NCI-H82 (cell line): ENCODE results near the gene ITPR3.

ENCODE experiments used
- DNase-seq: peaks from one replicate; lab custom pipeline; 2025; lab: John Stamatoyannopoulos, UW

Gene ITPR3

DNA sequence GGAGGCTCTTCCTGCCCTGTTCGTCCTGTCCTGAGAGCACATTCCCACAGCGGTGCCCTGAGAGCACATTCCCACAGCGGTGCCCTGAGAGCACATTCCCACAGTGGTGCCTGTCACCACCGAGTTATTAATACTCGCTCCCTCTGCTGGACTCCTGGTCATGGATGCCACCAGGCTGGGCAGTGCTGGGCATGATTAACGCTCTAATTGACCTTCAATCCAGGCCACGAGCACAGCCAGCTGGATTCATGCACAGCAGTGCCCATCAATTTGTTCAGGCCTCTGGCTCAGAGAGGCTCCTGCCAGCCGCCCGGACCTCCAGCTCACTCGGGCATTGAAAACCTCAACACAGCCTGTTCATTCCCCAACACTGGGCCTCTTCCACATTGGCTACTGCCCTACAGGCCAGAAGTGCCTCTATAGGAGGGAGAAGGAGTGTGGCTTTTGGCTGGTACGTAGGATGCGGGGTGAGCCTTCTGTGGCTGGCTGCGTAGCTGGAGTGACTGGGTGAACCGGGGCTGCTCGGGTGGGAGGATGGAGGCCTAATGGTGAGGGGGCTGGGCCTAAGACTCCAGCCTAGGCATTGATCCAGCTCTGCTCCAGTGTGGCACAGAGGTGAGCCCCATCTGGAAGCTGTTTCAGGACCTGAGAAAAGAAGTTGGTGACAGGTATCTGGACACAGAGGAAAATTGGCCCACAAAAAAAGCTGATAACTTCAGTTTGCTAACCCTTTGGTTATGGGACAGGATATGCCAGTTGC, 116.3 kb downstream of the ITPR3 start:
- DNase-seq = no peak

- no peak for DNase-seq
Observed at GRCh38 chr6:33738153-33738552, 117.0 kb downstream of the ITPR3 start.

GRCh38 chr6:33738879-33739278, 117.8 kb downstream of the ITPR3 start:
- DNase-seq = no peak

- DNase-seq = no peak
Observed at GRCh38 chr6:33739571-33739970, 118.4 kb downstream of the ITPR3 start.

DNA sequence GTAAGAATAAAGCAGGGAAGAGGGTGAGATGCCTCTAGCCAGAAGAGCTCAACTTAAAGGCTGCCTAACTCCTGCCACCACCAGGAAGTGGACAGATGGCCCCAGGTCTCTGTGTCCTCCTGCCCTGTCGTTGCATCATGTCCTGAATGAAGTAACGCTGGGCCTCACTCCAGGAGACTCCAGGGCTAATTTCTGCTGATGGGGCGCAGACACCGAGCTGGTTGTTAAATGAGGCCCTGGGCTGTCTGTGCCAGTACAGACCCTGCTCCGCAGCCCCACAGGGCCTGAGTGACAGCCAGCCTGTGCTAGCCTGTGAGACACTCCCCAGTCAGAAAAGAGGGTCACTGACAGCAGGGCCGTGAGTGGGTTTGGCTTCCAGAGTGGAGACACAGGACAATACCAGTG, 119.1 kb downstream of the ITPR3 start:
- DNase-seq = no peak

DNA sequence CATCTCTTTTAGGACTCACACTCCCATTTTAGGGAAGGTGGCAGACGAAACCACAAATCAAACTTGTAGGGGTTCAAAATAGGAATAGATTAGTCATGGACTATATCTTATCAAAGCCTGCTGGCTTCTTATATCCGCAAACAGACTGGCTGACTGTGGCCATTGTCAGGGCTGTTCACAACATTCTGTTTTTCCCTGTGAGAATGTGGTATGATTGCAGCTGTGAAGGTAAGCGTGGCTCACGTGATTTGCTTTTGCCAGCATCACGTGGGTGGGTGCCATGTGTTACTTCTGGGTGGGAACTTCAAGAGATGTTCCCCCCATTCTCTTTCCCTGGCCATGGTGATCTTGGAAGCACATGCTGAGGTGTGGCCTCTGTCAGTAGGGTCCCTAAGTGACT, 119.7 kb downstream of the ITPR3 start:
- no peak for DNase-seq

DNA sequence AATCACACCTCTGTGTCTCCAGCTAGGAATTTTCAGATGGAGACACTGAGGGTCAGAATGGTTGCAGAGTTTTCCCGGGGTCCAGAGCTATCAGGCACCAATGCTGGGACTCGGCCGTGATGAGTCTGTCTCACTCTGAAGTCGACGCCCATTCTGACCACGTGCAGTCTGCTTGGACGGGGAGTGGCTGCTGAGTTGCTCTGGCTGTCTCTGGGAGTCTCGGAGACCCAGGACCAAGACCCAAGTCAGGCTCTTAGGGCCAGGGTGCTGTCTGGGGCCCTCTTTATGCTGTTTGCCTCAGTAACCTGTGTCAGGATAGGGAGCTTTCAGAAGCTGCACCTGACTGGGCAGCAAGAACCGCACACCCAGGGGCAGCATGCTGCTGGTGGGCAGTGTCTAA, 121.0 kb downstream of the ITPR3 start:
- no peak for DNase-seq

DNA sequence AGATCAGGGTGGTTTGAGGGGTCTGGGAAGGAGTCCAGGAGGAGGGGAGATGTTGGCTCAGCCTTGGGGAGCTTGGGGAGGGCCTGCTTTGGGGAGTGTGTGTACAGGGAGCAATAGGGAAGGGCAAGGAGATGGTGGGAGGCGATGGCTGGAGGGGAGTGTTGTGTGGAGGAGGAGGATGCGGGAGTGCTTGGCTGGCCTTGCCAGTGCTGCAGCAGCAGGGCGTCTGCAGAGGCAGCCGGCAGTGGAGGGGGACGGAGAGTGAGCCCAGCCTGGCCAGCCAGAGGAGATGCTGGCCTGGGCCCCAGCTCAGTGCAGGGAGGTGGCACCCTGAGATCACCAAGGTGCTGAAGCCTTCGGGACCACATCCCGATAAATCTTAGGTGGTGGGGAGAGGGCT, 121.7 kb downstream of the ITPR3 start:
- no peak for DNase-seq

DNA sequence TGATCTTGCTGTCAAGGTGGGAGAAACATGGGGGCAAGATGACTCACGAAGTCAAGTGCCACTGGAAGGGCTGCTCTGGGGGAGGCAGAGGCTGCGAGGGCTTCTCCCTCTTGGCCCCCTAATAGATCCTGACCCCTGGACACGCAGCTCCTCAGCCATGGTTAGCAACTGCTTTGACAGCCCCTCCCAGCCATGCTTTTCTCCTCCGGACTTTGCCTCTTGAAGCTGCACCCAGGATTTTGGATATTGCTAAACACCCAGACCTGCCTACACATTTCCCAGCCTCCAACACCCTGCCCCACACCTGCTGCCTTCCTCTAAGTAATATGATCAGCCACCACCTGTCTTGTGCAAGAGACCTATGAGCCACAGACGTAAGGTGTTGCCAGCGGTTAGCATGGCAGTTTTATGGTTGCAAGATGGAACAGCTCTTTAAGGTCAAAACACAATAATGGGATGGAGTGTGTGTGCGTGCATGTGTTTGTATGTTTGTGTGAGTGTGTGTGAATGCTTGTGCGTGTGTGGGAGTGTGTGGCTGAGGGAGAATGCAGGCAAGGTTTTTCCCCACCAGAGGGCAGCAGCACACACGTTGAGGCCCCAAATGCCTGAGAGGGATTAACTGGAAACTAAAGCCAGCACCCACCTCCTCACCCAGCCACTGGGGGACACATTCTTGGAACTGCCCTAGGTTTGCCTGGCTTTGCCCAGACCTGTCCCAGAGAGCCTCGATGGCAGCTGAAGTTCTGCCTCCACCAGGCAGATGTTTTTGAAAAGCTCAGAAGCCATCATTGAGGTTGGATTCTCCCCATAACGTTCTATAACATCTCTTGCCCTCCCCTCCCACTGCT, 123.1 kb downstream of the ITPR3 start:
- peak; percentile 94 for DNase-seq

GRCh38 chr6:33744895-33745546, 123.9 kb downstream of the ITPR3 start:
- DNase-seq = peak; percentile 53

GRCh38 chr6:33745548-33745947, 124.4 kb downstream of the ITPR3 start:
- no peak for DNase-seq
